Hepatocyte (in vitro differentiated cells): ENCODE measurements around the gene VSTM2L.

Experiments used
- CTCF ChIP-seq: fragments of 200-600 bp; sonication (generic); IDR thresholded peaks from 2 replicates; pipeline ENCODE4 v1.5.1; 2016; ENCODE audit warnings: antibody characterized with exemption, mild to moderate bottlenecking; ENCODE audit not compliant: poor library complexity
- EZH2 ChIP-seq: fragments of 200-600 bp; sonication (generic); IDR thresholded peaks from 2 replicates; pipeline ENCODE4 v1.6.1; 2016; ENCODE audit warnings: antibody characterized with exemption, mild to moderate bottlenecking, borderline replicate concordance

GRCh38 chr20:37958856-37959520 is 56.1 kb downstream of the VSTM2L start:
- TF ChIP-seq CTCF = no peak
- no peak for TF ChIP-seq EZH2
